ENCODE data around the gene FAM107B.
"Not testable (repeated sequence)": the region's sequence is repeated elsewhere in the genome, so short reads cannot be mapped to it uniquely, and the experiment has no call there.

DNA sequence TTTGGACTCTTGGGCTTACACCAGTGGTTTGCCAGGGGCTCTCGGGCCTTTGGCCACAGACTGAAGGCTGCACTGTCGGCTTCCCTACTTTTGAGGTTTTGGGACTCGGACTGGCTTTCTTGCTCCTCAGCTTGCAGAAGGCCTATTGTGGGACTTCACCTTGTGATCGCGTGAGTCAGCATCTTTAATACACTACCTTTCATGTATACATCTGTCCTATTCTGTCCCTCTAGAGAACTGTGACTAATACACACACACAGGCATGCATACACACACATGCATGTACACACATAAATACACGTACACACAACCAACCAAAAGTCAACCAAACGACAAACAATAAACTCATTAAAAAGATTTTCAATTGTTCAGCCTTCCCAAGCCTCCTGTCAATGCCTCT lies 86.5 kb downstream of the FAM107B start:
- TF ChIP-seq, protein P1, sequence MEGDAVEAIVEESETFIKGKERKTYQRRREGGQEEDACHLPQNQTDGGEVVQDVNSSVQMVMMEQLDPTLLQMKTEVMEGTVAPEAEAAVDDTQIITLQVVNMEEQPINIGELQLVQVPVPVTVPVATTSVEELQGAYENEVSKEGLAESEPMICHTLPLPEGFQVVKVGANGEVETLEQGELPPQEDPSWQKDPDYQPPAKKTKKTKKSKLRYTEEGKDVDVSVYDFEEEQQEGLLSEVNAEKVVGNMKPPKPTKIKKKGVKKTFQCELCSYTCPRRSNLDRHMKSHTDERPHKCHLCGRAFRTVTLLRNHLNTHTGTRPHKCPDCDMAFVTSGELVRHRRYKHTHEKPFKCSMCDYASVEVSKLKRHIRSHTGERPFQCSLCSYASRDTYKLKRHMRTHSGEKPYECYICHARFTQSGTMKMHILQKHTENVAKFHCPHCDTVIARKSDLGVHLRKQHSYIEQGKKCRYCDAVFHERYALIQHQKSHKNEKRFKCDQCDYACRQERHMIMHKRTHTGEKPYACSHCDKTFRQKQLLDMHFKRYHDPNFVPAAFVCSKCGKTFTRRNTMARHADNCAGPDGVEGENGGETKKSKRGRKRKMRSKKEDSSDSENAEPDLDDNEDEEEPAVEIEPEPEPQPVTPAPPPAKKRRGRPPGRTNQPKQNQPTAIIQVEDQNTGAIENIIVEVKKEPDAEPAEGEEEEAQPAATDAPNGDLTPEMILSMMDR (IDR thresholded peaks at IDR 0.05 in 2 of 3, conservative IDR thresholded peaks at IDR 0.05 in 1 of 3; ENCODE audit: borderline replicate concordance in 1 of 3, insufficient read depth in 1 of 3, low read depth in 2 of 3, low read length in 2 of 3): not testable (repeated sequence)
- TF ChIP-seq RAD21 (IDR thresholded peaks at IDR 0.05; ENCODE audit: low read depth); POLR2AphosphoS5 (IDR thresholded peaks at IDR 0.05; ENCODE audit: low read depth, low read length): not testable (repeated sequence)
- TF ChIP-seq, protein P2, sequence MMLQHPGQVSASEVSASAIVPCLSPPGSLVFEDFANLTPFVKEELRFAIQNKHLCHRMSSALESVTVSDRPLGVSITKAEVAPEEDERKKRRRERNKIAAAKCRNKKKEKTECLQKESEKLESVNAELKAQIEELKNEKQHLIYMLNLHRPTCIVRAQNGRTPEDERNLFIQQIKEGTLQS (IDR thresholded peaks at IDR 0.05): not testable (repeated sequence)
